ENCODE measurements around the gene NTN3. TPM values are rescaled to one million over a fixed set of nuclear protein-coding genes. Genes with fewer than 3 reads are reported as not detected.

Gene NTN3
- total RNA-seq, 1 donor from 2014 or later: 5.4 TPM

DNA sequence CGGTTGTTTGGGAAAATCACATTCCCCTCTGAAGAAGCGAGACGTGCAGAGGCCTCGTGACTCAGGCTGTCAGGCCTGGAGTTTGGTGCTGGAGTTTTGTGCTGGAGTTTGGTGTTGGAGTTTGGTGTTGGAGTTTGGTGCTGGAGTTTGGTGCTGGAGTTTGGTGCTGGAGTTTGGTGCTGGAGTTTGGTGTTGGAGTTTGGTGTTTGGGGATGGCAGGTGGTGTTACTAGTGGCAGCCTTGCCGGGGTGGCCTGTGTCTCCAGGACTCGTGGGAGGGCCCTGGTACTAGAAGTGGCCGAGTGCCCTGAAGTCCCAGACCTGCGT is 16.4 kb downstream of the NTN3 start:
- TF ChIP-seq CTCF (IDR thresholded peaks at IDR 0.05; ENCODE audit: partially characterized antibody, unreplicated experiment): no peak
- Mint-ChIP-seq H3K27me3 (ENCODE audit: unreplicated experiment) (peaks cover 12% of the 10 kb centered on the region), H3K4me3 (ENCODE audit: unreplicated experiment) (peak overlapping the region; percentile 27), H3K36me3 (ENCODE audit: unreplicated experiment) (no peaks in the 10 kb centered on the region), H3K9me3 (ENCODE audit: unreplicated experiment) (peaks cover 7% of the 10 kb centered on the region), H3K27ac (ENCODE audit: unreplicated experiment) (peak overlapping the region; percentile 15), H3K4me1 (ENCODE audit: low read depth, unreplicated experiment) (peaks cover 23% of the 10 kb centered on the region)
- no peak for DNase-seq

GRCh38 chr16:2487903-2488531 is 16.9 kb downstream of the NTN3 start:
- no peaks in the 10 kb centered on the region for H3K36me3 Mint-ChIP-seq (ENCODE audit: unreplicated experiment)
- H3K4me1 Mint-ChIP-seq (ENCODE audit: low read depth, unreplicated experiment): peaks cover 20% of the 10 kb centered on the region
- peak; percentile 29 for DNase-seq
- peaks cover 7% of the 10 kb centered on the region for H3K9me3 Mint-ChIP-seq (ENCODE audit: unreplicated experiment)
- peaks cover 10% of the 10 kb centered on the region for H3K27me3 Mint-ChIP-seq (ENCODE audit: unreplicated experiment)
- H3K4me3 Mint-ChIP-seq (ENCODE audit: unreplicated experiment): no peak overlapping the region
- no peak for TF ChIP-seq CTCF (IDR thresholded peaks at IDR 0.05; ENCODE audit: partially characterized antibody, unreplicated experiment)
- no peak overlapping the region for H3K27ac Mint-ChIP-seq (ENCODE audit: unreplicated experiment)

- Mint-ChIP-seq H3K4me1 (ENCODE audit: low read depth, unreplicated experiment) (peaks cover 16% of the 10 kb centered on the region), H3K4me3 (ENCODE audit: unreplicated experiment) (no peak overlapping the region)
- no peak for TF ChIP-seq CTCF (IDR thresholded peaks at IDR 0.05; ENCODE audit: partially characterized antibody, unreplicated experiment)
These were observed 18.5 kb downstream of the NTN3 start for GRCh38 chr16:2489581-2489980.

GRCh38 chr16:2490190-2491105 is 19.4 kb downstream of the NTN3 start:
- DNase-seq: no peak
- peak overlapping the region; percentile 52 for H3K27ac Mint-ChIP-seq (ENCODE audit: unreplicated experiment)

More at GRCh38 chr16:2489581-2489980, 18.5 kb downstream of the NTN3 start:
- no peak for DNase-seq
- H3K9me3 Mint-ChIP-seq (ENCODE audit: unreplicated experiment): peaks cover 2% of the 10 kb centered on the region
- no peaks in the 10 kb centered on the region for H3K36me3 Mint-ChIP-seq (ENCODE audit: unreplicated experiment)
- no peak overlapping the region for H3K27ac Mint-ChIP-seq (ENCODE audit: unreplicated experiment)
- peaks cover 6% of the 10 kb centered on the region for H3K27me3 Mint-ChIP-seq (ENCODE audit: unreplicated experiment)

More at GRCh38 chr16:2490190-2491105, 19.4 kb downstream of the NTN3 start:
- Mint-ChIP-seq H3K4me1 (ENCODE audit: low read depth, unreplicated experiment) (peaks cover 16% of the 10 kb centered on the region), H3K4me3 (ENCODE audit: unreplicated experiment) (no peak overlapping the region), H3K36me3 (ENCODE audit: unreplicated experiment) (no peaks in the 10 kb centered on the region), H3K9me3 (ENCODE audit: unreplicated experiment) (peaks cover 2% of the 10 kb centered on the region), H3K27me3 (ENCODE audit: unreplicated experiment) (peaks cover 6% of the 10 kb centered on the region)
- no peak for TF ChIP-seq CTCF (IDR thresholded peaks at IDR 0.05; ENCODE audit: partially characterized antibody, unreplicated experiment)
